Common myeloid progenitor, CD34-positive (primary cell): ENCODE data around the gene LYRM2.

Experiments used
- CTCF ChIA-PET: fragments of 350-600 bp; sonication (Branson Sonifier 250); formaldehyde crosslinking; loops from one replicate; lab custom pipeline; 2021; ENCODE audit warnings: antibody characterized with exemption; lab: Charles Lee
- POLR2A ChIA-PET: fragments of 350-600 bp; sonication (Branson Sonifier 250); formaldehyde crosslinking; loops from one replicate; lab custom pipeline; 2021; ENCODE audit warnings: antibody characterized with exemption; lab: Charles Lee
- DNase-seq, 3 donors: peaks; one replicate each; pipeline versions ENCODE4 v3.0.0 to v3.0.0-alpha.2; 2013
- H3K27ac ChIP-seq, 2 experiments: 1 replicate in 1 of 2; 2 replicates in 1 of 2; pipeline ENCODE4 v1.7.0; 2013; ENCODE audit warnings: inconsistent platforms in 2 of 2, low read length in 2 of 2, mild to moderate bottlenecking in 2 of 2, low read depth in 1 of 2, moderate library complexity in 1 of 2; ENCODE audit not compliant: severe bottlenecking in 2 of 2, insufficient read depth in 1 of 2, poor library complexity in 1 of 2
- H3K27me3 ChIP-seq, 5 experiments: replicated peaks in 2 of 5; 1 replicate in 3 of 5; 2 replicates in 2 of 5; pipeline versions ENCODE4 v1.6.1 to v1.7.0; 2013; ENCODE audit warnings: low read length in 4 of 5, mild to moderate bottlenecking in 2 of 5, moderate library complexity in 2 of 5, inconsistent platforms in 1 of 5; ENCODE audit not compliant: insufficient read depth in 5 of 5, control insufficient read depth in 4 of 5
- H3K36me3 ChIP-seq, 4 experiments: 1 replicate in 2 of 4; 2 replicates in 2 of 4; pipeline versions ENCODE4 v1.6.1 to v1.7.0; 2013; ENCODE audit warnings: low read length in 3 of 4, control low read depth in 1 of 4, mild to moderate bottlenecking in 1 of 4; ENCODE audit not compliant: control insufficient read depth in 4 of 4, insufficient read depth in 4 of 4
- H3K4me1 ChIP-seq, 4 experiments: 1 replicate in 3 of 4; 2 replicates in 1 of 4; pipeline versions ENCODE4 v1.6.1 to v1.7.1; 2013; ENCODE audit warnings: low read length in 3 of 4, mild to moderate bottlenecking in 3 of 4, control low read depth in 1 of 4, inconsistent platforms in 1 of 4, moderate library complexity in 1 of 4; ENCODE audit not compliant: control insufficient read depth in 4 of 4, insufficient read depth in 4 of 4; ENCODE audit errors: control extremely low read depth in 1 of 4
- H3K4me3 ChIP-seq, 7 experiments: 1 replicate in 4 of 7; 2 replicates in 3 of 7; pipeline versions ENCODE4 v1.5.1 to v1.7.0; 2013; ENCODE audit warnings: mild to moderate bottlenecking in 7 of 7, low read length in 6 of 7, moderate library complexity in 6 of 7, inconsistent platforms in 2 of 7, low read depth in 2 of 7, control low read depth in 1 of 7; ENCODE audit not compliant: insufficient read depth in 4 of 7, control insufficient read depth in 1 of 7; ENCODE audit errors: extremely low read depth in 1 of 7
- H3K9me3 ChIP-seq, 5 experiments: 1 replicate in 4 of 5; 2 replicates in 1 of 5; pipeline versions ENCODE4 v1.6.1 to v1.7.1; 2013; ENCODE audit warnings: low read length in 4 of 5, mild to moderate bottlenecking in 2 of 5, inconsistent platforms in 1 of 5, low read depth in 1 of 5, moderate library complexity in 1 of 5; ENCODE audit not compliant: control insufficient read depth in 4 of 5, insufficient read depth in 2 of 5; ENCODE audit errors: control extremely low read depth in 1 of 5
- WGBS: methylation state at CpG from one replicate; pipeline ENCODE4 v1.1.5; 2013; ENCODE audit not compliant: insufficient coverage; 5-methylcytosine and 5-hydroxymethylcytosine counted together

Gene LYRM2

GRCh38 chr6:89518352-89519055 lies 120.0 kb downstream of the LYRM2 start:
- DNase-seq = no peak
- Histone ChIP-seq H3K4me3 (no peak overlapping the region), H3K36me3 (no peaks in the 10 kb centered on the region), H3K27ac (no peak overlapping the region), H3K4me1 (no peaks in the 10 kb centered on the region), H3K9me3 (no peaks in the 10 kb centered on the region), H3K27me3 (no peaks in the 10 kb centered on the region)
- ChIA-PET POLR2A (no interaction called here), CTCF (interaction anchor here (0.6 to 0.7 kb wide), 2 partner anchors 10 to 1685 kb away, joined by 3 to 5 read pairs; no protein-coding TSS in a partner anchor)
- WGBS = 100% methylated on average over 1 of the region's 4 CpGs
